Transverse colon (tissue), 4 donors: ENCODE measurements around the gene GPS1.

Experiments used
- POLR2A ChIP-seq: fragments of 450-650 bp; IDR thresholded peaks from one replicate; pipeline ENCODE4 v1.6.1; 2016; ENCODE audit warnings: antibody characterized with exemption, mild to moderate bottlenecking, moderate library complexity
- POLR2AphosphoS5 ChIP-seq, 3 donors: sonication (generic); formaldehyde crosslinking; IDR thresholded peaks; one replicate each; pipeline ENCODE4 v1.6.1; 2016; ENCODE audit warnings: antibody characterized with exemption in 3 of 3
- TF ChIP-seq, protein P1 (sequence below), 5 experiments: fragments of 200-600 bp in 3 of 5; fragments of 450-650 bp in 2 of 5; sonication (generic) in 3 of 5; IDR thresholded peaks; 1 replicate in 2 of 5; 2 replicates in 3 of 5; pipeline ENCODE4 v1.5.1; 2016 to 2017; ENCODE audit warnings: antibody characterized with exemption in 5 of 5, inconsistent platforms in 3 of 5, mild to moderate bottlenecking in 2 of 5, moderate library complexity in 1 of 5

GRCh38 chr17:82050152-82050760 lies 1.4 kb upstream of the GPS1 start:
- TF ChIP-seq POLR2AphosphoS5 (IDR thresholded peaks at IDR 0.05), result no peak
- TF ChIP-seq POLR2A, result no peak
- TF ChIP-seq, protein P1, sequence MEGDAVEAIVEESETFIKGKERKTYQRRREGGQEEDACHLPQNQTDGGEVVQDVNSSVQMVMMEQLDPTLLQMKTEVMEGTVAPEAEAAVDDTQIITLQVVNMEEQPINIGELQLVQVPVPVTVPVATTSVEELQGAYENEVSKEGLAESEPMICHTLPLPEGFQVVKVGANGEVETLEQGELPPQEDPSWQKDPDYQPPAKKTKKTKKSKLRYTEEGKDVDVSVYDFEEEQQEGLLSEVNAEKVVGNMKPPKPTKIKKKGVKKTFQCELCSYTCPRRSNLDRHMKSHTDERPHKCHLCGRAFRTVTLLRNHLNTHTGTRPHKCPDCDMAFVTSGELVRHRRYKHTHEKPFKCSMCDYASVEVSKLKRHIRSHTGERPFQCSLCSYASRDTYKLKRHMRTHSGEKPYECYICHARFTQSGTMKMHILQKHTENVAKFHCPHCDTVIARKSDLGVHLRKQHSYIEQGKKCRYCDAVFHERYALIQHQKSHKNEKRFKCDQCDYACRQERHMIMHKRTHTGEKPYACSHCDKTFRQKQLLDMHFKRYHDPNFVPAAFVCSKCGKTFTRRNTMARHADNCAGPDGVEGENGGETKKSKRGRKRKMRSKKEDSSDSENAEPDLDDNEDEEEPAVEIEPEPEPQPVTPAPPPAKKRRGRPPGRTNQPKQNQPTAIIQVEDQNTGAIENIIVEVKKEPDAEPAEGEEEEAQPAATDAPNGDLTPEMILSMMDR (IDR thresholded peaks at IDR 0.05), result no peak
